ENCODE data around the gene MCOLN2.

The MCOLN2 gene

GRCh38 chr1:84930831-84931230, 66.1 kb downstream of the MCOLN2 start:
- TF ChIP-seq, protein P1, sequence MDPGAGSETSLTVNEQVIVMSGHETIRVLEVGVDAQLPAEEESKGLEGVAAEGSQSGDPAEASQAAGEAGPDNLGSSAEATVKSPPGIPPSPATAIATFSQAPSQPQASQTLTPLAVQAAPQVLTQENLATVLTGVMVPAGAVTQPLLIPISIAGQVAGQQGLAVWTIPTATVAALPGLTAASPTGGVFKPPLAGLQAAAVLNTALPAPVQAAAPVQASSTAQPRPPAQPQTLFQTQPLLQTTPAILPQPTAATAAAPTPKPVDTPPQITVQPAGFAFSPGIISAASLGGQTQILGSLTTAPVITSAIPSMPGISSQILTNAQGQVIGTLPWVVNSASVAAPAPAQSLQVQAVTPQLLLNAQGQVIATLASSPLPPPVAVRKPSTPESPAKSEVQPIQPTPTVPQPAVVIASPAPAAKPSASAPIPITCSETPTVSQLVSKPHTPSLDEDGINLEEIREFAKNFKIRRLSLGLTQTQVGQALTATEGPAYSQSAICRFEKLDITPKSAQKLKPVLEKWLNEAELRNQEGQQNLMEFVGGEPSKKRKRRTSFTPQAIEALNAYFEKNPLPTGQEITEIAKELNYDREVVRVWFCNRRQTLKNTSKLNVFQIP (CRISPR knock-in tag; IDR thresholded peaks at IDR 0.05; ENCODE audit: borderline replicate concordance, low read depth), result no peak
- TF ChIP-seq ZC3H10 (CRISPR knock-in tag; IDR thresholded peaks at IDR 0.05) (no peak), CREB5 (CRISPR knock-in tag; IDR thresholded peaks at IDR 0.05; ENCODE audit: low read depth) (no peak), TCF4 (CRISPR knock-in tag; IDR thresholded peaks at IDR 0.05; ENCODE audit: borderline replicate concordance) (no peak), ZNF70 (CRISPR knock-in tag; IDR thresholded peaks at IDR 0.05) (no peak), ZFP3 (CRISPR knock-in tag; IDR thresholded peaks at IDR 0.05) (no peak), ZFP30 (CRISPR knock-in tag; IDR thresholded peaks at IDR 0.05) (no peak), ZNF565 (CRISPR knock-in tag; conservative IDR thresholded peaks at IDR 0.05; ENCODE audit: low read depth) (no peak), GLIS3 (CRISPR knock-in tag; IDR thresholded peaks at IDR 0.05) (no peak), PPARA (CRISPR knock-in tag; IDR thresholded peaks at IDR 0.05; ENCODE audit: borderline replicate concordance) (no peak)
- no peak for ATAC-seq

DNA sequence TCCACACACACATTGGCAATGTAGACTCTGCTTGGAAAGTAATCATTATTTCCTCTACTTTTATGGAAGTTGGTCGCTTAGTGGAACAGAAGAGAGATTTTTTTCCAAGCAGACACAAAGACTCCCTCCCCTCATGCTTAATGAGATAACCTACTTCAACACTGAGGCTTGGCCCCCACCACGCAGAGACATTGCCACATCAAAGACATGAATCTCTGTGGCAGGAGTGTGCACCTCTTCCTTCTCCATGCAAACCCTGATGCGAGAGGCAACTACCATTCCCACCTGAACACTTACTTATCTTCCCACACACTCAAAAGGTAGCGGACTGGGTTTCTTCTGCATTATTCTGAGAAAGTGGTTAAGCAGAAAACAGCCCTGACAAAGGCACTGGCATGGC, 66.6 kb downstream of the MCOLN2 start:
- no peak for ATAC-seq
- TF ChIP-seq OSR1 (CRISPR knock-in tag; IDR thresholded peaks at IDR 0.05) (no peak), ISL1 (CRISPR knock-in tag; IDR thresholded peaks at IDR 0.05) (no peak), PPARA (CRISPR knock-in tag; IDR thresholded peaks at IDR 0.05; ENCODE audit: borderline replicate concordance) (no peak)

GRCh38 chr1:84929581-84929980, 67.3 kb downstream of the MCOLN2 start:
- TF ChIP-seq, protein P2, sequence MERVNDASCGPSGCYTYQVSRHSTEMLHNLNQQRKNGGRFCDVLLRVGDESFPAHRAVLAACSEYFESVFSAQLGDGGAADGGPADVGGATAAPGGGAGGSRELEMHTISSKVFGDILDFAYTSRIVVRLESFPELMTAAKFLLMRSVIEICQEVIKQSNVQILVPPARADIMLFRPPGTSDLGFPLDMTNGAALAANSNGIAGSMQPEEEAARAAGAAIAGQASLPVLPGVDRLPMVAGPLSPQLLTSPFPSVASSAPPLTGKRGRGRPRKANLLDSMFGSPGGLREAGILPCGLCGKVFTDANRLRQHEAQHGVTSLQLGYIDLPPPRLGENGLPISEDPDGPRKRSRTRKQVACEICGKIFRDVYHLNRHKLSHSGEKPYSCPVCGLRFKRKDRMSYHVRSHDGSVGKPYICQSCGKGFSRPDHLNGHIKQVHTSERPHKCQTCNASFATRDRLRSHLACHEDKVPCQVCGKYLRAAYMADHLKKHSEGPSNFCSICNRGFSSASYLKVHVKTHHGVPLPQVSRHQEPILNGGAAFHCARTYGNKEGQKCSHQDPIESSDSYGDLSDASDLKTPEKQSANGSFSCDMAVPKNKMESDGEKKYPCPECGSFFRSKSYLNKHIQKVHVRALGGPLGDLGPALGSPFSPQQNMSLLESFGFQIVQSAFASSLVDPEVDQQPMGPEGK (CRISPR knock-in tag; IDR thresholded peaks at IDR 0.05; ENCODE audit: borderline replicate concordance), result no peak
- TF ChIP-seq, protein P3, sequence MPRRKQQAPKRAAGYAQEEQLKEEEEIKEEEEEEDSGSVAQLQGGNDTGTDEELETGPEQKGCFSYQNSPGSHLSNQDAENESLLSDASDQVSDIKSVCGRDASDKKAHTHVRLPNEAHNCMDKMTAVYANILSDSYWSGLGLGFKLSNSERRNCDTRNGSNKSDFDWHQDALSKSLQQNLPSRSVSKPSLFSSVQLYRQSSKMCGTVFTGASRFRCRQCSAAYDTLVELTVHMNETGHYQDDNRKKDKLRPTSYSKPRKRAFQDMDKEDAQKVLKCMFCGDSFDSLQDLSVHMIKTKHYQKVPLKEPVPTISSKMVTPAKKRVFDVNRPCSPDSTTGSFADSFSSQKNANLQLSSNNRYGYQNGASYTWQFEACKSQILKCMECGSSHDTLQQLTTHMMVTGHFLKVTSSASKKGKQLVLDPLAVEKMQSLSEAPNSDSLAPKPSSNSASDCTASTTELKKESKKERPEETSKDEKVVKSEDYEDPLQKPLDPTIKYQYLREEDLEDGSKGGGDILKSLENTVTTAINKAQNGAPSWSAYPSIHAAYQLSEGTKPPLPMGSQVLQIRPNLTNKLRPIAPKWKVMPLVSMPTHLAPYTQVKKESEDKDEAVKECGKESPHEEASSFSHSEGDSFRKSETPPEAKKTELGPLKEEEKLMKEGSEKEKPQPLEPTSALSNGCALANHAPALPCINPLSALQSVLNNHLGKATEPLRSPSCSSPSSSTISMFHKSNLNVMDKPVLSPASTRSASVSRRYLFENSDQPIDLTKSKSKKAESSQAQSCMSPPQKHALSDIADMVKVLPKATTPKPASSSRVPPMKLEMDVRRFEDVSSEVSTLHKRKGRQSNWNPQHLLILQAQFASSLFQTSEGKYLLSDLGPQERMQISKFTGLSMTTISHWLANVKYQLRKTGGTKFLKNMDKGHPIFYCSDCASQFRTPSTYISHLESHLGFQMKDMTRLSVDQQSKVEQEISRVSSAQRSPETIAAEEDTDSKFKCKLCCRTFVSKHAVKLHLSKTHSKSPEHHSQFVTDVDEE (CRISPR knock-in tag; IDR thresholded peaks at IDR 0.05), result no peak
- TF ChIP-seq ZNF565 (CRISPR knock-in tag; conservative IDR thresholded peaks at IDR 0.05; ENCODE audit: low read depth) (no peak), ARNTL (CRISPR knock-in tag; IDR thresholded peaks at IDR 0.05; ENCODE audit: borderline replicate concordance, low read depth) (no peak), ZFP30 (CRISPR knock-in tag; IDR thresholded peaks at IDR 0.05) (no peak), ZNF70 (CRISPR knock-in tag; IDR thresholded peaks at IDR 0.05) (no peak), SNAI2 (CRISPR knock-in tag; IDR thresholded peaks at IDR 0.05) (no peak), BACH2 (CRISPR knock-in tag; IDR thresholded peaks at IDR 0.05; ENCODE audit: borderline replicate concordance) (no peak), OSR1 (CRISPR knock-in tag; IDR thresholded peaks at IDR 0.05) (no peak), ZC3H10 (CRISPR knock-in tag; IDR thresholded peaks at IDR 0.05) (no peak), CREB5 (CRISPR knock-in tag; IDR thresholded peaks at IDR 0.05; ENCODE audit: low read depth) (no peak), RARB (CRISPR knock-in tag; IDR thresholded peaks at IDR 0.05) (no peak), ZFP3 (CRISPR knock-in tag; IDR thresholded peaks at IDR 0.05) (no peak), ISL1 (CRISPR knock-in tag; IDR thresholded peaks at IDR 0.05) (no peak), ZNF8 (CRISPR knock-in tag; IDR thresholded peaks at IDR 0.05) (no peak), CSDC2 (CRISPR knock-in tag; IDR thresholded peaks at IDR 0.05) (no peak)
- TF ChIP-seq, protein P1 (CRISPR knock-in tag; IDR thresholded peaks at IDR 0.05; ENCODE audit: borderline replicate concordance, low read depth), result no peak
- TF ChIP-seq, protein P4, sequence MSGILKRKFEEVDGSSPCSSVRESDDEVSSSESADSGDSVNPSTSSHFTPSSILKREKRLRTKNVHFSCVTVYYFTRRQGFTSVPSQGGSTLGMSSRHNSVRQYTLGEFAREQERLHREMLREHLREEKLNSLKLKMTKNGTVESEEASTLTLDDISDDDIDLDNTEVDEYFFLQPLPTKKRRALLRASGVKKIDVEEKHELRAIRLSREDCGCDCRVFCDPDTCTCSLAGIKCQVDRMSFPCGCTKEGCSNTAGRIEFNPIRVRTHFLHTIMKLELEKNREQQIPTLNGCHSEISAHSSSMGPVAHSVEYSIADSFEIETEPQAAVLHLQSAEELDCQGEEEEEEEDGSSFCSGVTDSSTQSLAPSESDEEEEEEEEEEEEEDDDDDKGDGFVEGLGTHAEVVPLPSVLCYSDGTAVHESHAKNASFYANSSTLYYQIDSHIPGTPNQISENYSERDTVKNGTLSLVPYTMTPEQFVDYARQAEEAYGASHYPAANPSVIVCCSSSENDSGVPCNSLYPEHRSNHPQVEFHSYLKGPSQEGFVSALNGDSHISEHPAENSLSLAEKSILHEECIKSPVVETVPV (CRISPR knock-in tag; IDR thresholded peaks at IDR 0.05), result no peak
- no peak for ATAC-seq

All from SK-N-SH treated with all-trans-retinoic acid at 6 μM for 48 hours (cell line).